GM18519 (cell line): ENCODE data around the gene RNF213.
"Not testable (repeated sequence)": the region's sequence is repeated elsewhere in the genome, so short reads cannot be mapped to it uniquely, and the experiment has no call there.

Experiments used
- ATAC-seq: cut with Tn5 transposase; IDR thresholded peaks from one replicate; pipeline ENCODE4 v1.9.1; 2021; ENCODE audit warnings: mild to moderate bottlenecking, moderate library complexity; ENCODE audit not compliant: unreplicated experiment, low FRiP score

The RNF213 gene

DNA sequence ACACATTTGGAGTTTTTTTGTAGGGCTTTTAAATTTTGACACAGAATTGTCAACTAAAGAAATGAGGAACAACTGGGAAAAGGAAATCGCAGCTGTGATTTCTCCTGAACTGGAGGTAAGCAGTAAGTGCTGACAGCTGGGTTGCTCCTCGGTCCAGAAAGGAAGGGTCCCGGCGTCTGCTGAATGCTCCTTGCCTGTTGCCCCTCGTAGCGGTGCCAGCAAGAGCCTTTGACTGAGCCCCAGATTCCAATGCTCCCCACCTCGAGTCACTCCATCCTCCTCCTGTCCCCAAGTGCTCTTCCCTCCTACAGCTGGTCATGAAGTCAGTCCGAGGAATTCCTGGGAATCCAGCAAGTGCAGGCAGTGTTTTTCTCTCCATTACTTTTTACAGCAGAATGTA is 122.3 kb downstream of the RNF213 start:
- no peak for ATAC-seq

DNA sequence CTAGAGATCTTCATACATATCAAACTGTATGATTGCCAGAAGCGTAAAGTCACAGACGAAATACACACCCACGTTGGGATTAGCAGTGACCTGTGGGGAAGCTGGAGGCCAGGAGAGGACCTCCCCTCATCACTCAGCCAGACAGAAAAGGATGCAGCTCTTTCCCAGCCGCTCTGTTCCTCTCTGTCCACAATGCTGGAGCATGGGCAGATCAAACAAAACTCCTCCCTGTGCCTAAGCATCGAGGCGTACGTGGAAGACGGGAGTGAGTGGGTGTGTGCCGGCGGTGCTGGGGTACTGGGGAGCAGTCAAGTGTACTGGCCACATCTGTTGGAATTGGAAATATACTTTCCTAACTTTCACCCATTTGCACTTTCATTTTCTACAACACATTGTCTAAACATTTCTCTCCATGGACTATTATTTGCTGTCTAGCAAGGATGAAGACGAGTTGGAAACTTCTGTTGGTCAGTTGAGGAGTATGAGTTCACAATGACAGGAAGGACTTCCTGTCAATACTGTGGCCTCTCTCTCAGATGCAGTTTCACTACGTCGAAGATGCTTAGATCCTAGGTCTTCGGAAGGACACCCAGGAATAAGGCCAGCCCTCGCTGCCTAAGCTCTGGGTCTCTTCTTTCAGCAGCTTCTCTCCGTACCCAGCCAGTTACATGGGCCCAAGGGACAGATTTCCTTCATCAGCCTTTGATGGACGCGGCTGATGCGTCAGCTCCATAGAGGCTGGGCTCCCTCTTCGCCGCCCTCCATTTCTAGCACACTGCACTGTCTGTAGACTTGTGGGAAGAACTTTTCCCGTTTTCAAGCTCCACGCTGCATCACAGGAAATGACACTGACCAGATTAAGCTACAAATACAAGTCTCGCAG is 123.7 kb downstream of the RNF213 start:
- no peak for ATAC-seq

DNA sequence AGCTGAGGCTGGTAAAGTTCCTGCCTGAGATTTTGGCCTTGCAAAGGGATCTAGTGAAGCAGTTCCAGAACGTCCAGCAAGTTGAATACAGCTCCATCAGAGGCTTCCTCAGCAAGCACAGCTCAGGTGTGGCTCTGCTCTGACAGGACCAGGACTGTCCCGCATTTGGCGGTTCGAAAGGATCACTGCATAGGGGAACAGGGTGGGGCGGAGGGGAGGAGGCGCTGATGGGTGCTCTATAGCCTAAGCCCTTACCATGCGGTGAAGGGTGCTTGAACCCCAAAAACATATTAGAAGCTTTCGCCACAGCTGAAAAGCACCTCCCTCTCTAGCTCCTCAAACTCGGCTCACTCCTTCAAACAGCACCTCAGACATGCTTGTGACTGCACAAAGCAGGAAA is 124.4 kb downstream of the RNF213 start:
- no peak for ATAC-seq

DNA sequence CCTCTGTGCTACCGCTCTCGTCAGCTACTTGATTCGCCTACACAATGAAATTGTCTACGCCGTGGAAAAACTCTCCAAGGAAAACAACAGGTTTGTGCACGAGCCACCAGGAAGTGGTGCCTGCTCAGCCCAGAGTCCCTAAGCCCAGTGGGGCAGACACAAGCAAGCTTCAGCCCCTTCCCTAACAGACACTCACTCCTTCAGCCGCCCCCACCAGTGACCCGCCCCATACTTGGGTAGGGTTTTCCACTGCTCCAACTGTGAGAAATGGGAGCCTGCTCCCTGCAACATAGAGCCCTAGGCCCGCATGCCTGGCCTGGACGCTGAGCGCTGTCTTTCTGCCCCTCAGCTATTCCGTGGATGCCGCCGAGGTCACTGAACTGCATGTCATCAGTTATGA is 125.7 kb downstream of the RNF213 start:
- ATAC-seq = no peak

DNA sequence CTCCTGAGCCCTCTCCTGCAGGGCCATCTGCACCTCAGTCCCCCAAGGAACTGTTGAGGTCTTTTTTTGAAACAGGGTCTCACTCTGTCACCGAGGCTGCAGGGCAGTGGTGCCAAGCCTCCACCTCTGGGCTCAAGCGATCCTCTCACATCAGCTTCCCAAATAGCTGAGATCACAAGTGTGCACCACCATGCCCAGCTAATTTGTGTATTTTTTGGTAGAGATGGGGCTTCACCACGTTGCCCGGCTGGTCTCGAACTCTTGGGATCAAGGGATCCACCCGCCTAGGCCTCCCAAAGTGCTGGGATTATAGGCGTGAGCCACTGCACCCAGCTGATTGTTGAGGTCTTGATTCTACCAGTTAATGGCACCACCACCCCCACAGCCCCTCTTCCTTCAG is 126.4 kb downstream of the RNF213 start:
- no peak for ATAC-seq

DNA sequence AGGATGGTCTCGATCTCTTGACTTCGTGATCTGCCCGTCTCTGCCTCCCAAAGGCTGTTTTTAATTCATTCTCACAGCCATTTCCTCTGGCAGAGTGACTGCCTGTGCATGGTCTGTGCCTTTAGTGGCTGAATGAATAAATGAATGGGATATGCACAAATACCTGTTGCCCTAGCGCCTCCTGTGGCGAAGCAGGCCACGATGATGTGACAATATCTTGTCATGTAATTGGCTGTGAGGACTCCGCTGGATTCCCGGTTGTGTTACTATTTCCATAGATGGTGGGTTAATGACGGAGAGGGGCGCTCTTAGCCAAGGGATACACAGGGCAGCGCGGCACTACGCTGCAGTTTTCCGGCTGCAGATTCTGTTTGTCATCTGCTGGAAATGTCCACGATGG is 127.5 kb downstream of the RNF213 start:
- ATAC-seq = no peak

DNA sequence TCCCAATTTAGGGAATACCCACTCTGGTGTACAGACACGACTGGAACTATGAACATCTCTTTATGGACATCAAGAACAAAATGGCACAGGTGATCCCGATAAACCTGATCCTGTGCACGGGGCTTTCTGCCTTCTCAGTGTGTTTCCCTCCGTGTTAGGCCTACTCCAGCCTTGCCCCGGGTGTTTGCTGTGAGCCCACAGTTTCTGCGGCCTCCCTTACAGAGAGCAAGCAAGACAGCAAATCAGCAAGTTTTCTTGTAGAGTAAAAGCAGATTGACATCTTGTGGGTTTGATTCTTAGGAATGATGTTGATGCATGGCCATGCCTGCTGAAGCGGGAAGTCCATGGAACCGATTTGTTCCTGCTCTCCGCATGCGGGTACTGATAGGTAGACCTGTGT is 127.9 kb downstream of the RNF213 start:
- ATAC-seq = no peak

DNA sequence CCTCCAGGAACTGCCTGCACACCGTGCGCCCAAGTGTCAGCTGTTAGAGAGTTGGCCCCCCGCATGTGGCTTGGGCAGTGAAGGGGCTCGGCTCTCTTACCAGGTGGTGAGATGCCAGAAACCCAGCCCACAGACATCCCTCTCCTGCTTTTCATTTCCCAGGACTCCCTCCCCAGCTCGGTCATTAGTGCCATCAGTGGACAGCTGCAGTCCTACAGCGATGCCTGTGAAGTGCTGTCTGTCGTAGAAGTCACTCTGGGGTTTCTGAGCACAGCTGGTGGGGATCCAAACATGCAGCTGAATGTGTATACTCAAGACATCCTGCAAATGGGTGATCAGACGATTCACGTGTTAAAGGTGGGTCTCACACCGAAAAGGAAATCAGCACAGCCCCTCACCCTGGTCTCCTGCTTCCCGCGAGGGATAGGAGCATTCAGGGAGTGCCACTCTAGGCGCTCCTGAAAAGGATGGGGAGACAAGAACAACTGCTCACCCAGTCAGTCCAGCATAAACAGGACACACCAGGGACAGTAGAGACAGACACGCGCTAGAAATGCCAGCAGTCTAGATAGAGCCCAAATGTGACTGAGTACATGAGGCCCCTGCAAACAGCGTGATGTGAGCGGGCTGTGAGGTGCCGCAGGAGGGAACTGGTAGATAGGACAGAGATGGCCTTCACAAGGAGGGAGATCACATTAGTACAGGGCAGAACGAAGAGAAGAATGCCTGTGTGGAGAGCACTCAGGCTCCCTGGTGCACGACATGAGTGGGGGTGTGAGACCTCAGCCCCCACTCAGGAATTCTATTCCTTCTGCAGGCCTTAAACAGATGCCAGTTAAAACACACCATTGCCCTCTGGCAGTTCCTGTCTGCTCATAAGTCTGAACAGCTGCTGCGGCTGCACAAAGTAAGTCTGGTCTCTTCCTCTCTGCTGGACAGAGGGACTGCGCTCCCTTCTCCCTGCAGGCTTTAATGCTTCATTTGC is 128.7 kb downstream of the RNF213 start:
- no peak for ATAC-seq

DNA sequence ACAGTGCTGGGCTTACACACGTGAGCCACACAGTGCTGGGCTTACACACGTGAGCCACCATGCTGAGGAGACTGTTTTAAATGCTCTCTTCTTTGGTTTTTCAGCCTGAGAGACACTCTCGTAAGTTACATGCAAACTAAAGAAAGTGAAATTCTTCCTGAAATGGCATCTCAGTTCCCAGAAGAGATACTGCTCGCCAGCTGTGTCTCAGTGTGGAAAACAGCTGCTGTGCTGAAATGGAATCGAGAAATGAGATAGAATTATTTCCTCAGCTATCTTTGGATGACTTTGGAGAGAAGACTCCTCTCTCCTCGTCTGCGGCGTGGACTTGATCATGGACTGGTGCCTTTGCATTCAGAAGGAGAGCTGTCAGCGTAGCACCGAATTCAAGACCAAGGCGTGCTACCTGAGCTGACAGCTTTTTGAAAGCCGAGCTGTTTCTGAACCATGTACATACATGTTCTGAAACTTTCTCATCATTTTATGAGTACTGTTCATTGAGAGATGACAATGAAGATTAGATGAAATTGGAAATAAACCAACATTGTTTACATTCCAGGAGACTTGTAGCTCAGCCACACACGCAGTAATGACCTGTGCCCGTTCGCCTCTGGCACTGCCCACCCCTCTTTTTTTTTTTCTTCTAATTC is 132.7 kb downstream of the RNF213 start:
- ATAC-seq = no peak

DNA sequence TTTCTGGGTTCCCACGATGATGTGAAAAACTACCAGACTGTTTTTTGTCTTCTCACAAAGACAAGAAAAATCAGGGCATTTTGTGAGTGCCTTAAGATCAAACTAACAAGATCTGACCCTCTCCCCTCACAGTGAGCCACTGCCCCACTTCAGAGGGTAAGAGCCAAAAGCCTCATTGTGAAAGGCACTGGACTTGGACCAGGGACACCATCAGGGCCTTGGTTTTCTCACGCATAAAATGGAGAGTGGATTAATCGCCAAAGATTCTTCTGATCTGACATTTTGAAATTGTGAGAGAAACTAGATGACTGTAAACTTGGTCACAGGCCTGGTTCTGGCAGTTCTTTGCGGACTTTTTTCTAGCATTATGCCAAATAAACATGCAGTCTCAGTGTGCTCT is 133.3 kb downstream of the RNF213 start:
- no peak for ATAC-seq

DNA sequence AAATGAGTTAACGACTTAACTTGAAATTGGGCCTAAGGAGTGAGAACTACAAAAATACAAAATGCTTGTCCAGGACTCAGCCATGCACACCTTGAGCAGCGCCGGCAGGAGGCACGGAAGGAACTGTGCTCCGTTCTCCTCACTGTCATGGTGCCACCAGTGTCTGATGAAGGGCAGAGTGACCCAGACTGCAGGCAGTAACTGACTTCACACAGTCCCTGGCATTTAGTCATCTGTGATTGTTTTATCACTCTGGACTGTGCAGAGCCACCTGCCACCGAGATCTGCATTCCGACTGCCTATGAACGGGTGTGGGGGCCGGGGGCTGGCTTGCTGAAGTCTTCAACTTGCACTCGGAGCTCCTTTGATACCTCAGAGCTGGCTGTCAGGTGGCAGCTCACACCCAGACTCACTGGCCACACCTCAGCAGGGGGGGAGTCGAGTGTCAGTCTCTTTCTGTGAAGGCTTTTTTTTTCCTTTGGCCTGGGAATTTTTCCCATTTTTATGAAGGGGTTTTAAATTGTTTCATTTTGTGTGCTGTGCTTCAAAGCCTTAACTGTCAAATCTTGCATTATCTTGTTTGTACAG is 134.1 kb downstream of the RNF213 start:
- no peak for ATAC-seq

DNA sequence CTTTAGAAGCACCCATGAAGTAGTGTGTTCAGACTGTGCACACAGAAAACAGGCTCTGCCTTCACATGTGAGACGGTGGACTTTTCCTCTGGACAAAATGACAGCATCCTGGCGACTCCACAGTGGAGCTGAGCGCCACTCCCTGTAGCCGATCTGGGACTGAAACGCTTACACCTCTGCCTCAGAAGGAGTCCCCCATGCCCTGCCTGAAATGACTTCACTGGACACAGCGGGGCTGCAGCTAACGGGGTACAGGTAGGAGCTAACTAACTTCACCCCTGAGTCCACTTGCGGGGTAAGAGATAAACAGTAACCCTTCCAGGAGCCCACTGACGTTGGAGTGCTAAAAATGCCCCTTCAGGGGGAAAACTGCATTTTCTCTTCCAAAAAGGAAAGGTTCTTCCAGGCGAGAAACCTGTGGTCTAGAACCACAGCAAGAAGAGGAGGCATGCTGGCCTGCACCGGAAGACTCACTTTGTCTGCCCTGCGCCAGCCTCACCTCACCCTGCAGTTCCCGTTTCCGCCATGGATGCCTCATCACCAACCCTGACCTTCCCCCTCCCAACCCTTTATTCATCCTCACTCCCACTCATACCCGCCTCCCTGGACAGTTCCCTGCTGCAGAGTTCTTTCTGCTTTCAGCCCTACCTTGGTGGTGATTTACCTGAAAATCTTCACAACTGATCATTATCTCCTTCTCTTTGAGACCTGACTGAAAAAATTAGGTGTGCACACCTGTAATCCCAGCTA is 134.9 kb downstream of the RNF213 start:
- no peak for ATAC-seq

DNA sequence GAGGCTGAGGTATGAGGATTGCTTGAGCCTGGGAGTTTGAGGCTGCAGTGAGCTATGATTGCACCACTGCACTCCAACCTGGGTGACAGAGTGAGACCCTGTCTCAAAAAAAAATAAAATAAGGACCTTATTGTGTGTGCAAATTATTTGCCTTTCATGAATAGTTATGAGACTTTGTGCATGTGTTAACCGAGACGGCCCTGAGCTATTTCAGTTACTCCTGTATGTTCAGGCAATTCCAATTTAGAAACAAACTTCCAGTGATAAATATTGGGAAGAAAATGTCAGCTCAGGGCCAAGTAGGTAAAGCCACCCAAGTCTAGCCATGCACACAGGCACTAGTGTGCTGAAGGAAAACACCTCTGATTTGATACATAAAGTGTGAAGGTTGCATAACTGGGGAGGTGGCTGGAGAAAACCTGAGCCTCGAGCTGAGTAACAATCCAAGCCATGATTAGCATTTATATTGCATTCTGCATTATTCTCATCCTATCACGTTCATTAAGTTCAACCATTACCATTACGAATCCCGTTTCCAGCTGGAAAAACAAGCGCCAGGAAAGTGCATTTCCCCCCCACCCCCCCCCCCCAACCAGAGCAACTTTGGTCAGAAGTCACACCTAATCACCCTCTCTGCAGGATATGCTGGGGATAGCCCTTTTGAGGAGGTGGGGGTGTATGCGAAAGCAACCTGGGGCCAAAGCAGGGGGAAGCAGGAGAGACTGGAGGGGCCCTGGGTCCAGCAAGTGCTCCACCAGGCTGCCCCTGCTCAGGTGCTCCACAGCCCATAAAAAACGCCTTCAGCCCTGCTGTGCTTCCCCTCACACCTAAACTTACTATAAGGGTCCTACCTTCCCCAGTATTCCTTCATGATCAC is 135.7 kb downstream of the RNF213 start:
- ATAC-seq = no peak

DNA sequence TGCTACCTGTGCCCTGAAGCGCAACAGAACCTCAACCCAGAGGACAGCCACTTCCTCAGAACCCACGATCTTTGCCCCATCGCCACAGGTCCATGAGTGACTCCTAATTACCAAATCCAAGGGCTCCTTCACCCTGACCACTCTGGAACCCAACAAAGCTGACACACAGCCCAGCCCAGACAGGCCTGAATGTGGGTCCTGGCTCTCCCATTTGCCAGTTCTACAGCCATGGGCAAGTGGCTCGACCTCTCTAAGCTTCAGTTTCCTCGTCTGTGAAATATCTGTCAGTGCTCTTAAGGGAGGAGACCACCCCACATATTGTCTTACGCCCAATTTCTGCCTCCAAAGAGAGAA is 136.4 kb downstream of the RNF213 start:
- ATAC-seq = no peak

DNA sequence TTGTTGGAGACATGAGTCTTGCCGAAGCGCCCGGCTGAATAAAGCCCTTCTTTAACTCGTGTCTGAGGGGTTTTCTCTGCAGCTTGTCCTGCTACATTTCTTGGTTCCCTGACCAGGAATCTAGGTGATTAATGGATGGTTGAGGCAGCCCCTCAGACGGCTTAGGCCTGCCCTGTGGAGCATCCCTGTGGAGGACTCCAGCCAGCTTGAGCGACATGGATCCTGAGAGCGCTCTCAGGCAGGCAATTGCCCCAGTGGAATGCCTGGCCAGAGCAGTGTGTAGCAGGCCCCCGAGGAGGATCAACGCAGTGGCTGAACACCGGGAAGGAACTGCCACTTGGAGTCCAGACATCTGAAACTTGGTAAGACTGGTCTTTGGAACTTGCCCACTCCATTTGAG is 137.0 kb downstream of the RNF213 start:
- ATAC-seq = no peak

DNA sequence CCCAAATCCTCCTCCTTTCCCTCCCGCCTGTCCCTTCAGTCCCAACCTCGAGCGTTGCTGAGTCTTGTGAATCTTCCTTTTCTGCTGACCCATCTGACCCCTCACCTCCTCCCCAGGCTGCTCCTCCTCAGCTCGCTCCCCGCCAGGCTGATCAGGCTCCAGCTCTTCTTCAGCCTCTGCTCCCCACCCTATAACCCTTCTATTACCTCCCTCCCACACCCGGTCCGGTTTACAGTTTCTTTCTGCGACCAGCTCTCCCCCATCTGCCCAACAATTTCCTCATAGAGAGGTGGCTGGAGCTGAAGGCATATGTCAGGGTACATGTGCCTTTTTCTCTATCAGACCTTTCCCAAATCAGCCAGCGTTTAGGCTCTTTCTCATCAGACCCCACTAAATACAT is 140.4 kb downstream of the RNF213 start:
- ATAC-seq = not testable (repeated sequence)

DNA sequence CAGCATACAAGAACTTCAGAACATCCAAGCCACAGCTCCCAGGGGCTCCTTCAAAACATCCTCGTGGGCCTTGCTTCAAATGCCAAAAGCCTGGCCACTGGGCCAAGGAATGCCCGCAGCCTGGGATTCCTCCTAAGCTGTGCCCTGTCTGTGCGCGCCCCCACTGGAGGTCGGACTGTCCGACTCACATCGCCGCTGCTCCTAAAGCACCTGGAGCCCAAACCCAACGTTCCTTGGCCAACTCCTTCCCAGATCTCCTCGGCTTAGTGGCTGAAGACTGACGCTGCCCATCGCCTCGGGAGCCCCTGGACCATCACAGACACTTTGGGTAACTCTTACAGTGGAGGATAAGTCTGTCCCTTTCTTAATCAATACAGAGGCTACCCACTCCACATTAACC is 141.4 kb downstream of the RNF213 start:
- not testable (repeated sequence) for ATAC-seq

DNA sequence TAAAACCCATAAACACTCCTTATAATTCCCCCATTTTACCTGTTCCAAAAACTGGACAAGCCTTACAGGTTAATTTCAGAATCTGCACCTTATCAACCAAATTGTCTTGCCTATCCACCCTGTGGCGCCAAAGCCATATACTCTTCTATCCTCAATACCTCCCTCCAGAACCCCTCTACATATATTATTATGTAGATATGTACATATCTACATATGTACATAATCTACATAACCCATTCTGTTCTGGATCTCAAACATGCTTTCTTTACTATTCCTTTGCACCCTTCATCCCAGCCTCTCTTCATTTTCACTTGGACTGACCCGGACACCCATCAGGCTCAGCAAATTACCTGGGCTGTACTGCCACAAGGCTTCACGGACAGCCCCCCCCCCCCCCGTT is 142.3 kb downstream of the RNF213 start:
- no peak for ATAC-seq

DNA sequence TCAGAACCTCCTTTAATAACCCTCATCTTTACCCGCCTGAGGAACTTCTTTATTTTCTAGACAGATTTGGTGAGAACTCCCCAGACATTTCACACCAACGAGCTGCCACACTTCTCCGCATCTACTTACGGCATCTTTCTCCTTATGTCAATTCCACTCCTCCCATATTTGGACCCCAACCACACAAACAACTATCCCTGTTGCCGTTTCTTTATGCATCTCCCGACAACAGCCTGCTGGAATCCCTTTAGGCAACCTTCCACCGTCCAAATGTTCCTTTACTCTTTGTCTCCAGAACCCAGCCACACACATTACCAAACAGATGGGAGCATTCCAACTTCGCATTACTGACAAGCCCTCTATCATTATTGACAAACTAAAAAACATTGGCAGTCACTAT is 145.5 kb downstream of the RNF213 start:
- ATAC-seq = no peak
